OCI-LY7 (cell line): Measurements from ENCODE around the gene EMP1. TPM values are rescaled to one million over a fixed set of nuclear protein-coding genes. Genes with fewer than 3 reads are reported as not detected.

ENCODE experiments used
- BruUV-seq: library from RNA; stranded (reverse); fragments of 400-500 nt; replicated peaks from 2 replicates; lab custom pipeline; 2021; lab: Mats Ljungman, UMichigan
- CTCF ChIA-PET: fragments of 300-600 bp; sonication (Branson Sonifier 250); formaldehyde crosslinking; loops from one replicate; lab custom pipeline; 2022; ENCODE audit warnings: antibody characterized with exemption; ENCODE audit not compliant: unreplicated experiment; lab: Charles Lee
- POLR2A ChIA-PET: fragments of 300-600 bp; sonication (Branson Sonifier 250); formaldehyde crosslinking; loops from one replicate; lab custom pipeline; 2022; ENCODE audit warnings: antibody characterized with exemption; lab: Charles Lee
- DNase-seq: peaks from one replicate; pipeline ENCODE4 v3.0.0-alpha.2; 2015; ENCODE audit warnings: low spot score
- H2AFZ ChIP-seq: fragments of 200-600 bp; sonication (generic), shearing (Covaris generic); 2 replicates; pipeline ENCODE4 v1.6.1; 2014; ENCODE audit warnings: mild to moderate bottlenecking, antibody characterized with exemption, low read length, moderate library complexity
- H3K27ac ChIP-seq: fragments of 200-600 bp; sonication (generic); 2 replicates; pipeline ENCODE4 v1.5.1; 2014; ENCODE audit warnings: mixed run types, low read depth, mild to moderate bottlenecking, moderate library complexity, low read length, inconsistent platforms; ENCODE audit not compliant: poor library complexity, severe bottlenecking
- H3K36me3 ChIP-seq: fragments of 200-600 bp; sonication (generic); 2 replicates; pipeline ENCODE4 v1.6.1; 2014; ENCODE audit warnings: mild to moderate bottlenecking, antibody characterized with exemption, low read length, moderate library complexity, mixed read lengths; ENCODE audit not compliant: insufficient read depth
- H3K4me1 ChIP-seq: fragments of 200-600 bp; sonication (generic); 2 replicates; pipeline ENCODE4 v1.5.1; 2014; ENCODE audit warnings: mild to moderate bottlenecking, low read length; ENCODE audit not compliant: insufficient read depth, poor library complexity, severe bottlenecking
- H3K4me2 ChIP-seq: fragments of 200-600 bp; sonication (generic); 2 replicates; pipeline ENCODE4 v1.6.1; 2014; ENCODE audit warnings: mild to moderate bottlenecking, low read length
- H3K4me3 ChIP-seq: fragments of 200-600 bp; sonication (generic); 2 replicates; pipeline ENCODE4 v1.5.1; 2014; ENCODE audit warnings: mild to moderate bottlenecking, low read depth, low read length; ENCODE audit not compliant: poor library complexity, severe bottlenecking
- H3K79me2 ChIP-seq: fragments of 200-600 bp; sonication (generic); 2 replicates; pipeline ENCODE4 v1.6.1; 2016; ENCODE audit warnings: low read depth, mild to moderate bottlenecking, low read length, moderate library complexity, mixed read lengths; ENCODE audit not compliant: insufficient read depth
- H3K9me2 ChIP-seq: fragments of 200-600 bp; sonication (generic); 2 replicates; pipeline ENCODE4 v1.6.1; 2016; ENCODE audit warnings: mild to moderate bottlenecking, low read length, mixed read lengths; ENCODE audit not compliant: insufficient read depth
- H3K9me3 ChIP-seq: fragments of 200-600 bp; sonication (generic); 2 replicates; pipeline ENCODE4 v1.6.1; 2014; ENCODE audit warnings: mild to moderate bottlenecking, mixed run types, low read length, mixed read lengths
- H4K20me1 ChIP-seq: fragments of 200-600 bp; sonication (generic); 2 replicates; pipeline ENCODE4 v1.6.1; 2014; ENCODE audit warnings: mild to moderate bottlenecking, antibody characterized with exemption, low read length, moderate library complexity, mixed read lengths; ENCODE audit not compliant: insufficient read depth
- EZH2phosphoT487 ChIP-seq: fragments of 200-600 bp; sonication (generic); IDR thresholded peaks from 2 replicates; pipeline ENCODE4 v1.6.1; 2018; ENCODE audit warnings: low read depth, borderline replicate concordance, mild to moderate bottlenecking, mixed run types, antibody characterized with exemption, low read length, moderate library complexity, mixed read lengths
- intact Hi-C: fragments of 100-400 bp; cut with micrococcal nuclease; formaldehyde crosslinking; loops from one replicate; pipeline ENCODE4 v1.10.0; 2022; ENCODE audit not compliant: unreplicated experiment
- total RNA-seq, 2 experiments: library from RNA; depleted of rRNA in 1 of 2; stranded (reverse); fragments of >200 nt in 1 of 2; shearing (Covaris generic) in 1 of 2; gene quantifications; 2 replicates each; pipeline ENCODE4 v1.2.3, GENCODE V29; 2014 to 2022
- TF ChIP-seq, protein P1 (sequence below): fragments of 200-600 bp; sonication (generic); conservative IDR thresholded peaks from 2 replicates; pipeline ENCODE4 v1.5.1; 2014; ENCODE audit warnings: mild to moderate bottlenecking, antibody characterized with exemption, low read length, moderate library complexity, mixed read lengths

The EMP1 gene
- total RNA-seq, 2 experiments from 2014 or later, result 0.40 TPM; not detected in 1

DNA sequence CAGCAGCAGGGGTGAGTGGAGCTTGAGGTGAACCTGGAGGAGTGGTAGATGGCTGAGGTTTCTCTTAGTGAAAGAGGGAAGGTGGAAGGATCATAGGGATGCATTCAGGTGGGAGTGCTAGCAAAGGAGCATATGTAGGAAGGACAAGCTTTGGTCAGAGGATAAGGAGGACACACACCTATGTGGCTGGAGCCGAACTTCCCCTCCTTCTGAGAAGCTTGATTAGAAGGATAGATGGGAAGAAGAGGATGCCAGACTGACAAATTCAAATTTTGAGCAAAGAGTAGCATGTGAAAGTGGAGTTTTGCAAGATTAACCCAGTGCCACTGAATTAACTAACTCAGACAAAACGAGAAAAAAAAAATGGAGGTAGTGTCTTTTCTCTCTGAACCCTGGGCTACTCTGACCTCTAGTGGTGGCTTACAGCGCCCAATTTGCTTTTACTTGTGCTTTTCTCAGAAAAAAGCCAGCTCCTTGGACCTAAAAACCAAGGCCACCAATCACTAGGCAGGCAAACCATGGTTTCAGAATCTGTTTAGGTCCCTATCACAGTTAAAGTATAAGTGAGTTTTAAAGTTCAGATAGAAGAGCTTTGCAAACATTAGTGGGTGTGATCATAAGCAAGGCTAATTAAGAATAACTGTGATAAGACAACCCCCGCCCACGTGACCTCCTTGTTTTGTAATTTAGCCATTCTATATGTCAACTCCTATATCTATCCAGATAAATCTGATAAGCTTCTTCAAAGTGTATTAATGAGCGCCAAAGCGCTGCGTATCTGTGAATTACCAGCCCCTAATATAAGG, 15.5 kb downstream of the EMP1 start:
- Histone ChIP-seq H2AFZ (peak overlapping the region; percentile 48), H3K4me1 (no peaks in the 10 kb centered on the region), H4K20me1 (no peaks in the 10 kb centered on the region), H3K36me3 (no peaks in the 10 kb centered on the region), H3K9me3 (no peaks in the 10 kb centered on the region), H3K4me2 (peak overlapping the region; percentile 39), H3K9me2 (no peaks in the 10 kb centered on the region), H3K27ac (no peak overlapping the region), H3K4me3 (peak overlapping the region; percentile 8), H3K79me2 (no peaks in the 10 kb centered on the region)
- no TSS peak for BruUV-seq
- no peak for TF ChIP-seq EZH2phosphoT487
- TF ChIP-seq, protein P1, sequence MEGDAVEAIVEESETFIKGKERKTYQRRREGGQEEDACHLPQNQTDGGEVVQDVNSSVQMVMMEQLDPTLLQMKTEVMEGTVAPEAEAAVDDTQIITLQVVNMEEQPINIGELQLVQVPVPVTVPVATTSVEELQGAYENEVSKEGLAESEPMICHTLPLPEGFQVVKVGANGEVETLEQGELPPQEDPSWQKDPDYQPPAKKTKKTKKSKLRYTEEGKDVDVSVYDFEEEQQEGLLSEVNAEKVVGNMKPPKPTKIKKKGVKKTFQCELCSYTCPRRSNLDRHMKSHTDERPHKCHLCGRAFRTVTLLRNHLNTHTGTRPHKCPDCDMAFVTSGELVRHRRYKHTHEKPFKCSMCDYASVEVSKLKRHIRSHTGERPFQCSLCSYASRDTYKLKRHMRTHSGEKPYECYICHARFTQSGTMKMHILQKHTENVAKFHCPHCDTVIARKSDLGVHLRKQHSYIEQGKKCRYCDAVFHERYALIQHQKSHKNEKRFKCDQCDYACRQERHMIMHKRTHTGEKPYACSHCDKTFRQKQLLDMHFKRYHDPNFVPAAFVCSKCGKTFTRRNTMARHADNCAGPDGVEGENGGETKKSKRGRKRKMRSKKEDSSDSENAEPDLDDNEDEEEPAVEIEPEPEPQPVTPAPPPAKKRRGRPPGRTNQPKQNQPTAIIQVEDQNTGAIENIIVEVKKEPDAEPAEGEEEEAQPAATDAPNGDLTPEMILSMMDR, result peak; percentile 92
- intact Hi-C loops, result loop anchor here (1.0 to 10.0 kb wide), 2 partner anchors 296 to 417 kb away; no protein-coding TSS in a partner anchor
- ChIA-PET POLR2A (interaction anchor here (0.5 to 1.6 kb wide), 7 partner anchors 13 to 1921 kb away, joined by 3 to 4 read pairs (median 3); no protein-coding TSS in a partner anchor), CTCF (interaction anchor here (0.6 to 1.4 kb wide), 2 partner anchors 93 to 296 kb away, joined by 3 to 5 read pairs; no protein-coding TSS in a partner anchor)
- peak; percentile 70 for DNase-seq

DNA sequence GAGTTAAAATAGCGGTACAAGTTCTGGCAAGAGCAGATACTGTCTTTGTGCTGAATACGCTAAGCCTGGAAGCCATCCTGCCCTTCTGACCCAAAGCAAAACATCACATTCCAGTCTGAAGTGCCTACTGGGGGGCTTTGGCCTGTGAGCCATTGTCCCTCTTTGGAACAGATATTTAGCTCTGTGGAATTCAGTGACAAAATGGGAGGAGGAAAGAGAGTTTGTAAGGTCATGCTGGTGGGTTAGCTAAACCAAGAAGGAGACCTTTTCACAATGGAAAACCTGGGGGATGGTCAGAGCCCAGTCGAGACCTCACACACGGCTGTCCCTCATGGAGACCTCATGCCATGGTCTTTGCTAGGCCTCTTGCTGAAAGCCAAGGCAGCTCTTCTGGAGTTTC, 18.5 kb downstream of the EMP1 start:
- Histone ChIP-seq H3K27ac (no peak overlapping the region), H2AFZ (no peak overlapping the region), H3K36me3 (no peaks in the 10 kb centered on the region), H3K9me2 (no peaks in the 10 kb centered on the region), H4K20me1 (no peaks in the 10 kb centered on the region), H3K4me1 (no peaks in the 10 kb centered on the region), H3K9me3 (no peaks in the 10 kb centered on the region), H3K79me2 (no peaks in the 10 kb centered on the region), H3K4me2 (no peak overlapping the region), H3K4me3 (no peak overlapping the region)
- TF ChIP-seq EZH2phosphoT487, result no peak
- TF ChIP-seq, protein P1, result no peak
- POLR2A ChIA-PET, result no interaction called here
- CTCF ChIA-PET, result no interaction called here
- intact Hi-C loops, result loop anchor here (10.0 kb wide), 1 partner anchor 420 kb away; no protein-coding TSS in a partner anchor
- DNase-seq, result no peak
- BruUV-seq, result no TSS peak

GRCh38 chr12:13218641-13219040, 22.1 kb downstream of the EMP1 start:
- H3K9me3 ChIP-seq, result no peaks in the 10 kb centered on the region
- POLR2A ChIA-PET, result interaction anchor here (0.6 to 1.3 kb wide), 2 partner anchors 14 to 956 kb away, joined by 3 to 5 read pairs; no protein-coding TSS in a partner anchor
- TF ChIP-seq, protein P1, result no peak
- TF ChIP-seq EZH2phosphoT487, result no peak
- no peak for DNase-seq
- no peak overlapping the region for H3K4me2 ChIP-seq
- H3K4me3 ChIP-seq, result no peak overlapping the region
- no peaks in the 10 kb centered on the region for H4K20me1 ChIP-seq
- no peaks in the 10 kb centered on the region for H3K79me2 ChIP-seq
- no peaks in the 10 kb centered on the region for H3K4me1 ChIP-seq
- CTCF ChIA-PET, result no interaction called here
- no peak overlapping the region for H2AFZ ChIP-seq
- no peak overlapping the region for H3K27ac ChIP-seq
- no TSS peak for BruUV-seq
- intact Hi-C loops, result loop anchor here (10.0 kb wide), 1 partner anchor 424 kb away; no protein-coding TSS in a partner anchor
- no peaks in the 10 kb centered on the region for H3K9me2 ChIP-seq
- H3K36me3 ChIP-seq, result no peaks in the 10 kb centered on the region
